C1 segment of cervical spinal cord (tissue), 14 donors: Measurements from ENCODE around the gene NHEJ1.

Experiments used
- DNase-seq, 14 donors: peaks; one replicate each; lab custom pipeline; 2025; lab: John Stamatoyannopoulos, UW

NHEJ1 gene

GRCh38 chr2:219167997-219168396, 7.4 kb upstream of the NHEJ1 start:
- DNase-seq, result no peak

- no peak for DNase-seq
Measured at GRCh38 chr2:219165058-219165911, 4.7 kb upstream of the NHEJ1 start.

- DNase-seq, result no peak
Measured at GRCh38 chr2:219163156-219163555, 2.5 kb upstream of the NHEJ1 start.

- no peak for DNase-seq
Measured at GRCh38 chr2:219161097-219161496, 482 bp upstream of the NHEJ1 start.

- DNase-seq, result no peak
Measured at GRCh38 chr2:219159771-219160185, 837 bp downstream of the NHEJ1 start.

- no peak for DNase-seq
Measured at GRCh38 chr2:219158586-219158985, 2.0 kb downstream of the NHEJ1 start.

GRCh38 chr2:219158025-219158424, 2.6 kb downstream of the NHEJ1 start:
- no peak for DNase-seq

GRCh38 chr2:219157396-219157795, 3.2 kb downstream of the NHEJ1 start:
- no peak for DNase-seq

- peak in 2 of 14 donors; percentile 23 to 28 for DNase-seq
Measured at GRCh38 chr2:219155054-219155644, 5.5 kb downstream of the NHEJ1 start.

- DNase-seq, result no peak
Measured at GRCh38 chr2:219149667-219150066, 10.9 kb downstream of the NHEJ1 start.

- no peak for DNase-seq
Measured at GRCh38 chr2:219142329-219142728, 18.3 kb downstream of the NHEJ1 start.

GRCh38 chr2:219140722-219141121, 19.9 kb downstream of the NHEJ1 start:
- no peak for DNase-seq

GRCh38 chr2:219133976-219134375, 26.6 kb downstream of the NHEJ1 start:
- DNase-seq, result no peak

GRCh38 chr2:219131744-219132143, 28.9 kb downstream of the NHEJ1 start:
- DNase-seq, result no peak

GRCh38 chr2:219131327-219131726, 29.3 kb downstream of the NHEJ1 start:
- no peak for DNase-seq

- no peak for DNase-seq
Measured at GRCh38 chr2:219129589-219129988, 31.0 kb downstream of the NHEJ1 start.

GRCh38 chr2:219128396-219128795, 32.2 kb downstream of the NHEJ1 start:
- no peak for DNase-seq

- no peak for DNase-seq
Measured at GRCh38 chr2:219127037-219127635, 33.5 kb downstream of the NHEJ1 start.

- no peak for DNase-seq
Measured at GRCh38 chr2:219126555-219126954, 34.1 kb downstream of the NHEJ1 start.

GRCh38 chr2:219125886-219126270, 34.7 kb downstream of the NHEJ1 start:
- no peak for DNase-seq

GRCh38 chr2:219125225-219125885, 35.3 kb downstream of the NHEJ1 start:
- peak in 1 of 14 donors; percentile 16 for DNase-seq
